ENCODE measurements around the gene MEI1.

GRCh38 chr22:41848468-41848867 is 149.2 kb downstream of the MEI1 start:
- no peak for TF ChIP-seq YY1 (IDR thresholded peaks at IDR 0.05; ENCODE audit: insufficient read depth, insufficient read length)
- TF ChIP-seq ZNF274 (IDR thresholded peaks at IDR 0.05; ENCODE audit: low read depth, low read length), result no peak
- no peak for TF ChIP-seq SUZ12 (IDR thresholded peaks at IDR 0.05; ENCODE audit: extremely low read depth, insufficient read depth, insufficient read length)
